Measurements from ENCODE around the gene CEP20. TPM values are rescaled to one million over a fixed set of nuclear protein-coding genes. Genes with fewer than 3 reads are reported as not detected.

CEP20 gene
- total and polyA plus RNA-seq, 2 of the 8 experiments (the other 6 are each of a cell fraction or from before 2014, with no cell fraction given), result 16.2 to 49.0 TPM

GRCh38 chr16:15888072-15888976, at the start of gene CEP20 (continued):
- TF ChIP-seq CBX8 (IDR thresholded peaks at IDR 0.05; ENCODE audit: borderline replicate concordance, low read depth, low read length) (no peak), BCL11A (IDR thresholded peaks at IDR 0.05; ENCODE audit: low read depth in 2 of 2, low read length in 2 of 2) (no peak), RFX5 (IDR thresholded peaks at IDR 0.05; ENCODE audit: borderline replicate concordance, low read depth, low read length) (no peak), TCF12 (IDR thresholded peaks at IDR 0.05; ENCODE audit: low read depth, low read length) (no peak), TEAD4 (IDR thresholded peaks at IDR 0.05; ENCODE audit: low read depth, low read length) (no peak), CTCF (IDR thresholded peaks at IDR 0.05; ENCODE audit: control extremely low read depth in 1 of 3, insufficient read depth in 1 of 3, low read depth in 1 of 3, low read length in 3 of 3) (no peak), CEBPB (IDR thresholded peaks at IDR 0.05; ENCODE audit: low read depth, low read length) (peak; percentile 85), CREB1 (IDR thresholded peaks at IDR 0.05) (no peak), SIRT6 (IDR thresholded peaks at IDR 0.05; ENCODE audit: low read length) (no peak), KDM4A (IDR thresholded peaks at IDR 0.05; ENCODE audit: low read depth, low read length, severe bottlenecking) (peak; percentile 49), JUND (IDR thresholded peaks at IDR 0.05; ENCODE audit: low read length) (no peak), EP300 (IDR thresholded peaks at IDR 0.05; ENCODE audit: borderline replicate concordance in 1 of 2, low read depth in 2 of 2, low read length in 2 of 2) (no peak)
